GM18508 (cell line): ENCODE data around the gene PEBP1.

Experiments used
- ATAC-seq: cut with Tn5 transposase; IDR thresholded peaks from one replicate; pipeline ENCODE4 v1.9.1; 2021; ENCODE audit warnings: moderate number of reproducible peaks; ENCODE audit not compliant: insufficient read depth, unreplicated experiment

PEBP1 gene

DNA sequence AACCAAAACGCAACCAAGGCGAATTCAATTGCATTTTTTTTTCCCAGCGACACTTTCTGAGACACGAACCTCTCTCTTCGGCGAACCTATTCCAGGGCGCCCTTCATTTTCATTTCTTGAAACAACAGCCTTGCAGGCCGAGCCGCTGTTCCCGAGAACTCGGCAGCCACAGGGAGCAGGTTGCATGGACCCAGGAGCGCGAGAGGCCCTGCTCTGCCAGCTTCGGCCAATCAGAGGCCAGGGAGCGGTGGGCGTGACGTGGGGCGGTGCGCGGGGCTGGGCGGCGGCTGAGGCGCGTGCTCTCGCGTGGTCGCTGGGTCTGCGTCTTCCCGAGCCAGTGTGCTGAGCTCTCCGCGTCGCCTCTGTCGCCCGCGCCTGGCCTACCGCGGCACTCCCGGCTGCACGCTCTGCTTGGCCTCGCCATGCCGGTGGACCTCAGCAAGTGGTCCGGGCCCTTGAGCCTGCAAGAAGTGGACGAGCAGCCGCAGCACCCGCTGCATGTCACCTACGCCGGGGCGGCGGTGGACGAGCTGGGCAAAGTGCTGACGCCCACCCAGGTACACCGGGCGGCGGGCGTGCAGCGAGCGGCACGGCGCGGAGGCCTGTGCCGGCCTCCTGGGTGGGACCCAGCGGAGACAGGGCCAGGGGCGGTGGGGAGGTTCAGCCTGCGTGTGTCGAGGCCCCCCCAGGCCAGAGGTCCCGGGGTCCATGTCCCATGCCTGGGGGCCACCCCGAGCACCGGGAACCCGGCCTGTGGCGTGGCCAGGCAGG lies at the start of gene PEBP1:
Gene PEBP1, plus strand, starts transcription at position 337 of the 771 bp plus-strand sequence. Its CDS starts 86 bp downstream, at position 423.
- no peak for ATAC-seq

DNA sequence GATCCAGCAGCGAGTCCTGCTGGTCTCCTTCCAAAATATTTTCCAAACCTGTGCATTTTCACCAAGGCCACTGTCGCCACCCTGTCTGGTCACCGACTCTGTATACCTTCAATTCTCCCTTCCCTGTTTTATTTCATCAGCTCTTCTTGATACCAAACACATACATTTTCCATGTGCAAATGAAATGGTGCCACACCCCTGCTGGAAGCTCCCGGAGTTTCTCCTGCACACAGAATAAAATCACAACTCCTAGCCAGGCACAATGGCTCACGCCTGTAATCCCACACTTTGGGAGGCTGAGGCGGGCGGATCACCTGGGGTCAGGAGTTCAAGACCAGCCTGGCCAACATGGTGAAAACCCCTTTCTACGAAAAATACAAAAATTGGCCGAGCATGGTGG lies 46.1 kb upstream of the PEBP1 start:
- ATAC-seq = no peak

- no peak for ATAC-seq
These were observed 41.9 kb upstream of the PEBP1 start for GRCh38 chr12:118094039-118094438.

- no peak for ATAC-seq
These were observed 37.5 kb upstream of the PEBP1 start for GRCh38 chr12:118098401-118098800.

DNA sequence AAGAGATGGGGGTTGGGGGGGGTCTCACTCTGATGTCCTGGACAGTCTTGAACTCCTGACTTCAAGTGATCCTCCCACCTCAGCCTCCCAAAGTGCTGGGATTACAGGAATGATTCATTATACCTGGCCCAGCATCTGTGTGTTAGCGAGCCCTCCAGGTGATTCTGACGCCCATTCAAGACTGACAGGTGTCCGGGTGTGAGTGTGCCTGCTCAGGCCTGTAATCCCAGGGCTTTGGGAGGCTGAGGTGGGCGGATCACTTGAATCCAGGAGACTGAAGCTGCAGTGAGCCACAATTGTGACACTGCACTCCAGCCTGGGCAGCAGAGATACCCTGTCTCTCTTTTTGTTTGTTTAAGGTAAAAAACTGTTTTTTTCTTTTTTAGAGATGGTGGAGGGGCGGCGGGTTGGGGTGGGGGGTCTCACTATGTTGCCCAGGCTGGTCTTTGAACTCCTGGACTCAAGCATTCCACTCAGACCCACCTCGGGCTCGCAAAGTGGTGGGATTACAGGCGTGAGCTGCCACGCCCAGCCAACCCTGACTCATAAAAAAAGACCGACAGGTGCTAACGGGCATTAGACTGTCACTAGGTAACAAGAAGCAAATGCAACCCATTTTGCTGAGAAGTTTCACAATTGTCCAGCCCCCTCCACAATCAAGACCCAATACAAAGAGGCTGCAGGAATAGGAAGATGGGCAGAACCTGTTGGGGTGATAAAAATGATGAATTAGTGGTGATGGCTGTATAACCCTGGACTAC lies 36.8 kb upstream of the PEBP1 start:
- ATAC-seq = no peak

- no peak for ATAC-seq
These were observed 34.9 kb upstream of the PEBP1 start for GRCh38 chr12:118101051-118101450.

- ATAC-seq = no peak
These were observed 33.9 kb upstream of the PEBP1 start for GRCh38 chr12:118102070-118102469.

DNA sequence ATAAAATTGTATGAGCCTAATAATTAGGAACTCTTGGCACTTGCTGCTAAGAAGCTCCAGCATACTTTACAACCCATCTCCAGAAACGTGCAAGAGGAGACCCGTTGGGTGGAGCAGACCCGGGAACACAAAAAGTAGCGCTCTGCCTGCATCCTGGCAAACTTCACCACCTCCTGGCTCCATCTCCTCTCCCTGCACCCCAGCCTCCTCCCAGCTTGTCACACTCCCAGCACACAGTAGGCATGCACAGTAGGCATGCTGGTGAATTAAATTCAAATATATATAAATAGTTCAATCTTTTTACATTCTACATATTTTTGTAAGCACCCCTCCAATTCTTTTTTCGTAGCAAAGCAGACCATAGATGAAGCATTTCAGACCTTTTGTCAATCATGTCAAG lies 33.3 kb upstream of the PEBP1 start:
- ATAC-seq = no peak

- ATAC-seq = no peak
These were observed 32.7 kb upstream of the PEBP1 start for GRCh38 chr12:118103201-118103600.

DNA sequence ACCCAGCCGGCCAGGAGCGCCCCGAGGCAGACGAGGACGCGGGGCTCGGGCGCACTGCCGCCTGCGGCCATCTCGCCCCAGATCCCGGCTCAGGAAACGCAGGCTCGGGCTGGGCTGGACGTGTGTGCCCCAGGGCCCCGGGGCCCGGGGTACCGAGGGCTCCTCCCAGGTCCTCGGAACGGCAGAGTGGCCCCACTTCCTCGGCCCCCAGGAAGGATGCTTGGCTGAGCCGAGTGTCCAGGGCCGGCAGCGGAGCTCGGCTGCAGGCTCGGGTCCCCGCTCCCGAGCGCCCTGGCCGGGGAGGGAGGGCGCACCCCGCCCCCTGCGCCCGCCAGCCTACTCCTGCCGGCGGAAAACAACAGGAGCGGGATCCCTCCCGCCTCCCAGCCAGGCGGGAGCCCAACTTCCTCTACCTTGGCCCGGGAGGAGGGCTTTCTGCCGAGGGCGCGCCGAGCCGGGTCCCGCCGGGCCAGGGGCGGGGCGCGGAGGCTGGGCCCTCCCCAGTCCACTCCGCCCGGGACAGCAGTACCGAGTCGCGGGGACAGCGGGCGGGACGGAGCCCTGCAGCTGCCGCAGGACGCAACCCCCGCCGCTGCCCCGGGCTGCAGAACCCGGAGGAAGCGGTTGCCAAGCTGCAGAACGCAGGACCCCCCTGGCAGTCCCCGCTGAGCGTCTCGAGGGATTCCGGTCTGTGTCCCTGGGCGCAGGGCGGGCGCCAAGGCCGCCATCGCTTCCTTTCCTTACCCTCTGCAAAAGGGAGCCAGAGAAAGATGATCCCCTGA lies 32.1 kb upstream of the PEBP1 start, which contains the start of gene VSIG10:
Gene VSIG10, minus strand, starts transcription at position 411 of the 782 bp plus-strand sequence. Its CDS starts 340 bp downstream, at position 71.
- ATAC-seq = no peak

DNA sequence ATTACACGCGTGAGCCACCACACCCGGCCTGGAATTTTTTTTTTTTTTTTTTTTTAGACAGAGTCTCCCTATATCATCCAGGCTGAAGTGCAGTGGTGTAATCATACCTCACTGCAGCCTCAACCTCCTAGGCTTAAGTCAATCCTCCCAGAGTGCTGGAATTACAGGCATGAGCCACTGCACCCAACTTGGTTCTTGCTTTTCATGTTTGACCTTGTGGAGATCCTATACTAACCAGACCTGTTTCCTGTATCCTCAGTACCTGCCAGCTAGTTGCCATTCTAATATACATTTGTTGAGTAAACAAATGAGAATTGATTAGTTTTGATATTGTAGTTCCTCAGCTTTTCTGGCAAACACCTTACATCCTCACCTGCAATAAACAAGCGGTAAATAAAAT lies 28.9 kb upstream of the PEBP1 start:
- ATAC-seq = no peak

DNA sequence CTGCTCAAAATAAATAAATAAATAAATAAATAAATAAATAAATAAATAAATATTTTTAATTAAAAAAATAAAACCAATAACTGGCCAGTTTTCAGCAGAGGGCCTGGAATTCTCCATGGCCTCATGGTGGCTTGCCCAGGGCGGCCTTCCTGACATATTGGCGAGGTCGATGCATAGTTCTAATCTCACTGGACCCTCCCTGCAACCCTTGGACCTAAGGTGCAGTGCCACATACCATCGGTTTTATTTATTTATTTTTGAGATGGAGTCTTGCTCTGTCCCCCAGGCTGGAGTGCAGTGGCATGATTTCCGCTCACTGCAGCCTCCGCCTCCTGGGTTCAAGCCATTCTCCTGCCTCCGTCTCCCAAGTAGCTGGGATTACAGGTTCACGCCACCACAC lies 28.2 kb upstream of the PEBP1 start:
- ATAC-seq = no peak

- ATAC-seq = no peak
These were observed 26.8 kb upstream of the PEBP1 start for GRCh38 chr12:118109088-118109487.

DNA sequence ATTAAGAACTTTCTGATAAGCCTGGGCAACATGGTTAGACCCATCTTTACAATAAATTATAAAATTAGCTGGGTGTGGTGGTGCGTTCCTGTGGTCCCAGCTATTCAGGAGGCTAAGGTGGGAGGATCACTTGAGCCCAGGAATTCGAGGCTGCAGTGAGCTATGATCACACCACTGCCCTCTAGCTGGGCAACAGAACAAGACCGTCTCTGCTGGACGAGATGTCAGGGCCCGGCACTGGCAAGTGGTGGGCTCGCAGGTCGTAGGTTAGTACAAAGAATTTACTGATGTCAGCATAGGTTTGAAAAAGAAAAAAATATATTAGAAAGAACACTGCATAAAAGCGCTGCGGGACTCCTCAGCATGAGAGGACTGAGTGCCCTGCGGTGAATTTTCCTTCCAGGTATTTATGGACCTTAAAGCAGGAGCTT lies 16.5 kb upstream of the PEBP1 start:
- ATAC-seq = no peak

GRCh38 chr12:118120579-118121363 lies 15.2 kb upstream of the PEBP1 start:
- peak; percentile 61 for ATAC-seq

GRCh38 chr12:118122264-118122663 lies 13.7 kb upstream of the PEBP1 start:
- no peak for ATAC-seq

DNA sequence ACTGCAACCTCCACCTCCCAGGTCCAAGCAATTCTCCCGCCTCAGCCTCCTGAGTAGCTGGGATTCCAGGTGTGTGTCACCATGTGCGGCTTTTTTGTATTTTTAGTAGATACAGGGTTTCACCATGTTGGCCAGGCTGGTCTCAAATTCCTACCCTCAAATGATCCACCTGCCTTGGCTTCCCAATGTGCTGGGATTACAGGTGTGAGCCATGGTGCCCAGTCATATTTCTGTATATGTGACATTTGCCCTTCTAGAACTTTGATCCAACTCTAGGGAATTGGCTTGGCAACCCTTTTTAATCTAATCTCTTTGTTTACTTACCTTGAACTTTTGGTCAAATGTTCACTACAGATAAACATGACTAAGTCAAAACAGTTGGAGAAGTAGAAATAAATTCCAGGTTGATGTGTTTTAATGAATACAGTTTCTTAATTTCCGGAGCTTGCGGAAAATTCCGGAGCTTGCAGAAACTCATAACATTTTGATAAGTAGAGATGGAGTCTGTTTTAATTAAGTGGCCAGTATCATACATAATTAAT lies 11.5 kb upstream of the PEBP1 start:
- no peak for ATAC-seq

GRCh38 chr12:118125743-118126118 lies 10.2 kb upstream of the PEBP1 start:
- no peak for ATAC-seq

DNA sequence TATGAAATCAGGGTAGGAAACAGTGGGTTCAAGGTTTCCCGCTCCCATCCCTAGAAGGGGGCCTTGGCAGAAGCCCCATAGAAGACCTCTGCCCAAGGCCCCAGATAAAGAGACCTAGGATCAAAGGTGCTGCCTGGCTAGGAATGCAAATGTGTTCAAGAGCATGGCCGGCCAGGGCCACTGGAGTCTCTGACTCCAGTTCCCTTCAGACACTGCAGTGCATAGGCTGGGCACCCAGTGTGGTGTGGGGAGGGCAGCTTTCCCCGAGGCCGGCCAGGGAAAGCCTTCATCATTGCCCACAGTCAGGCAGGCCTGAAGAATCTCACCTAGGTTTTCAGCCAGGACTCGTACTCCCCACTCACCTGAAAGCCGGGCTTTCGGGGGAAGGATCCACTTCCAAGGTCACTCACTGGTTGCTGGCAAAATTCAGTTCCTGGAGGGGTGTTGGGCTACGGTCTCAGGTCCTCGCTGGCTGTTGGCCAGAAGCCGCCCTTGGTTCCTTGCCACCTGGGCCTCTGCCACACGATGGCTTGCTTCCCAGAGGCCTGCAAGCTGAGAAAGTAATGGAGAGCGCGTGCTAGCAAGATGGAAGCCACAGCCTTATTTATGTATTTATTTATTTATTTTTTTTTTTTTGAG lies 9.7 kb upstream of the PEBP1 start:
- no peak for ATAC-seq
